ENCODE measurements around the gene TBC1D14. TPM values are rescaled to one million over a fixed set of nuclear protein-coding genes. Genes with fewer than 3 reads are reported as not detected.
"Not testable (repeated sequence)": the region's sequence is repeated elsewhere in the genome, so short reads cannot be mapped to it uniquely, and the experiment has no call there.

The TBC1D14 gene
- polyA plus RNA-seq, 1 of the 3 experiments (the other 2 are of a cell fraction), result 39.5 TPM

DNA sequence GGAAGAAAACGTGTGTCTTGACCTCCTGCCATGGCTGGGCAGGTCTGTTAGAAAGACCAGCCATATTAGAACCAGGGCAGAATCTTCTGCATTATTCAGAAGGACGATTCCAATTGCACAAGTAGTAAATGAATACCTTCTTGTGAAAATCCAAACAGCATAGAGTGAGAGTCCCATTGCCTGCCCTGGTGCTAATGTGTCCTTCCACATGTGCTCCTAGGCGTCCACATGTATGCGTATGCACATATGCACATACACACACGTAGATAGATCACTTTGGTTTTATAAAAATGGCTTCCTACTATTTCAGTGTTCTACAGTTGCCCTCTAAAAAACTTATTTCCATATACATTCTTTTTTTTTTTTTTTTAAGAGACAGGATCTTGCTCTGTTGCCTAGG, 168.4 kb downstream of the TBC1D14 start:
- POLR2A ChIA-PET, result no interaction called here

DNA sequence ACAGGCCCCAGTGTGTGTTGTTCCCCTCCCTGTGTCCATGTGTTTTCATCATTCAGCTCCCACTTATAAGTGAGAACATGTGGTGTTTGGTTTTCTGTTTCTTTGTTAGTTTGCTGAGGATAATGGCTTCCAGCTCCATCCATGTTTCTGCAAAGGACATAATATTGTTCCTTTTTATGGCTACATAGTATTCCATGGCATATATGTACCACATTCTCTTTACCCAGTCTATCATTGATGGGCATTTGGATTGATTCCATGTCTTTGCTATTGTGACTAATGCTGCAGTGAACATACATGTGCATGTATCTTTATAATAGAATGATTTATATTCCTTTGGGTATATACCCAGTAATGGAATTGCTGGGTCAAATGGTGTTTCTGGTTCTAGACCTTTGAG, 169.9 kb downstream of the TBC1D14 start:
- H3K4me2 ChIP-seq; H3K9me3 ChIP-seq; H3F3A ChIP-seq (replicated peaks; ENCODE audit: insufficient read depth); H2AFZ ChIP-seq (ENCODE audit: low read depth); H3K79me2 ChIP-seq (ENCODE audit: insufficient read depth); H3K4me1 ChIP-seq (ENCODE audit: control insufficient read depth in 1 of 2, insufficient read depth in 2 of 2, low read depth in 1 of 2, low read length in 1 of 2); POLR2A ChIA-PET; H3K9me2 ChIP-seq; H3K27ac ChIP-seq (ENCODE audit: low read depth in 2 of 2, low read length in 1 of 2); H4K20me1 ChIP-seq (ENCODE audit: insufficient read depth); H3K36me3 ChIP-seq (replicated peaks in 1 of 2; ENCODE audit: control insufficient read depth in 1 of 2, insufficient read depth in 2 of 2, low read length in 1 of 2); H3K27me3 ChIP-seq (ENCODE audit: insufficient read depth); H3K9ac ChIP-seq; H3K4me3 ChIP-seq (ENCODE audit: low read depth in 2 of 2, low read length in 1 of 2); DNase-seq: not testable (repeated sequence)
- CTCF ChIA-PET, result interaction anchor here (1.2 to 8.1 kb wide), 4 partner anchors 9 to 359 kb away, joined by 3 to 80 read pairs (median 12); partner anchors contain the start of gene GRPEL1

More for the DNA sequence above, 168.4 kb downstream of the TBC1D14 start:
- no peak overlapping the region for H3K27ac ChIP-seq (ENCODE audit: low read depth in 2 of 2, low read length in 1 of 2)
- no peaks in the 10 kb centered on the region for H3K36me3 ChIP-seq (replicated peaks in 1 of 2; ENCODE audit: control insufficient read depth in 1 of 2, insufficient read depth in 2 of 2, low read length in 1 of 2)
- H3K9me2 ChIP-seq, result no peaks in the 10 kb centered on the region
- no peaks in the 10 kb centered on the region for H3K27me3 ChIP-seq (ENCODE audit: insufficient read depth)
- no peaks in the 10 kb centered on the region for H3F3A ChIP-seq (replicated peaks; ENCODE audit: insufficient read depth)
- H3K4me3 ChIP-seq (ENCODE audit: low read depth in 2 of 2, low read length in 1 of 2), result no peak overlapping the region
- no peak overlapping the region for H3K9ac ChIP-seq
- H3K4me2 ChIP-seq, result no peak overlapping the region
- TF ChIP-seq SMC3 (IDR thresholded peaks at IDR 0.05; ENCODE audit: low read depth, low read length) (no peak), RCOR1 (IDR thresholded peaks at IDR 0.05; ENCODE audit: low read length) (no peak), ELF1 (IDR thresholded peaks at IDR 0.05) (no peak), YY1 (IDR thresholded peaks at IDR 0.05; ENCODE audit: low read depth) (no peak)
- TF ChIP-seq, protein P1, sequence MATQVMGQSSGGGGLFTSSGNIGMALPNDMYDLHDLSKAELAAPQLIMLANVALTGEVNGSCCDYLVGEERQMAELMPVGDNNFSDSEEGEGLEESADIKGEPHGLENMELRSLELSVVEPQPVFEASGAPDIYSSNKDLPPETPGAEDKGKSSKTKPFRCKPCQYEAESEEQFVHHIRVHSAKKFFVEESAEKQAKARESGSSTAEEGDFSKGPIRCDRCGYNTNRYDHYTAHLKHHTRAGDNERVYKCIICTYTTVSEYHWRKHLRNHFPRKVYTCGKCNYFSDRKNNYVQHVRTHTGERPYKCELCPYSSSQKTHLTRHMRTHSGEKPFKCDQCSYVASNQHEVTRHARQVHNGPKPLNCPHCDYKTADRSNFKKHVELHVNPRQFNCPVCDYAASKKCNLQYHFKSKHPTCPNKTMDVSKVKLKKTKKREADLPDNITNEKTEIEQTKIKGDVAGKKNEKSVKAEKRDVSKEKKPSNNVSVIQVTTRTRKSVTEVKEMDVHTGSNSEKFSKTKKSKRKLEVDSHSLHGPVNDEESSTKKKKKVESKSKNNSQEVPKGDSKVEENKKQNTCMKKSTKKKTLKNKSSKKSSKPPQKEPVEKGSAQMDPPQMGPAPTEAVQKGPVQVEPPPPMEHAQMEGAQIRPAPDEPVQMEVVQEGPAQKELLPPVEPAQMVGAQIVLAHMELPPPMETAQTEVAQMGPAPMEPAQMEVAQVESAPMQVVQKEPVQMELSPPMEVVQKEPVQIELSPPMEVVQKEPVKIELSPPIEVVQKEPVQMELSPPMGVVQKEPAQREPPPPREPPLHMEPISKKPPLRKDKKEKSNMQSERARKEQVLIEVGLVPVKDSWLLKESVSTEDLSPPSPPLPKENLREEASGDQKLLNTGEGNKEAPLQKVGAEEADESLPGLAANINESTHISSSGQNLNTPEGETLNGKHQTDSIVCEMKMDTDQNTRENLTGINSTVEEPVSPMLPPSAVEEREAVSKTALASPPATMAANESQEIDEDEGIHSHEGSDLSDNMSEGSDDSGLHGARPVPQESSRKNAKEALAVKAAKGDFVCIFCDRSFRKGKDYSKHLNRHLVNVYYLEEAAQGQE (IDR thresholded peaks at IDR 0.05; ENCODE audit: low read depth, low read length), result no peak
- H3K9me3 ChIP-seq, result 0 out of 2 replicates have a peak, but pooled peaks cover 6% of the 10 kb centered on the region
- no peaks in the 10 kb centered on the region for H4K20me1 ChIP-seq (ENCODE audit: insufficient read depth)
- no peak overlapping the region for H2AFZ ChIP-seq (ENCODE audit: low read depth)
- DNase-seq, result no peak
- peaks cover 0 to 4% of the 10 kb centered on the region in 2 experiments; a peak in 1 of 4 replicates for H3K4me1 ChIP-seq (ENCODE audit: control insufficient read depth in 1 of 2, insufficient read depth in 2 of 2, low read depth in 1 of 2, low read length in 1 of 2)
- H3K79me2 ChIP-seq (ENCODE audit: insufficient read depth), result no peaks in the 10 kb centered on the region
- WGBS (ENCODE audit: low lambda C conversion rate), result 64% methylated on average over 5 of the region's 5 CpGs
- CTCF ChIA-PET, result interaction anchor here (1.1 to 1.4 kb wide), 2 partner anchors 24 to 35 kb away, joined by 3 to 5 read pairs; partner anchors contain the start of gene TADA2B

DNA sequence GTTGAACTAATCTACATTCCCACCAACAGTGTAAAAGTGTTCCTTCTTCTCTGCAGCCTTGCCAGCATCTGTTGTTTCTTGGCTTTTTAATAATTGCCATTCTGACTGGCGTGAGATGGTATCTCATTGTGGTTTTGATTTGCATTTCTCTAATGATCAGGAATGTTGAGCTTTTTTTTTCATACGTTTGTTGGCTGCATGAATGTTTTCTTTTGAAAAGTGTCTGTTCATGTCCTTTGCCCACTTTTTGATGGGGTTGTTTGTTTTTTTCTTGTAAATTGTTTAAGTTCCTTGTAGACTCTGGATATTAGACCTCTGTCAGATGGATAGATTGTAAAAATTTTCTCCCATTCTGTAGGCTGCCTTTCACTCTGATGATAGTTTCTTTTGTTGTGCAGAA, 170.3 kb downstream of the TBC1D14 start:
- H3K9me3 ChIP-seq; H3K4me1 ChIP-seq (ENCODE audit: control insufficient read depth in 1 of 2, insufficient read depth in 2 of 2, low read depth in 1 of 2, low read length in 1 of 2); H3K27me3 ChIP-seq (ENCODE audit: insufficient read depth); H3K9ac ChIP-seq; H3F3A ChIP-seq (replicated peaks; ENCODE audit: insufficient read depth); POLR2A ChIA-PET; H2AFZ ChIP-seq (ENCODE audit: low read depth); H3K9me2 ChIP-seq; H3K36me3 ChIP-seq (replicated peaks in 1 of 2; ENCODE audit: control insufficient read depth in 1 of 2, insufficient read depth in 2 of 2, low read length in 1 of 2); H4K20me1 ChIP-seq (ENCODE audit: insufficient read depth); H3K4me3 ChIP-seq (ENCODE audit: low read depth in 2 of 2, low read length in 1 of 2); H3K4me2 ChIP-seq; H3K79me2 ChIP-seq (ENCODE audit: insufficient read depth); DNase-seq; H3K27ac ChIP-seq (ENCODE audit: low read depth in 2 of 2, low read length in 1 of 2): not testable (repeated sequence)
- CTCF ChIA-PET, result interaction anchor here (0.7 to 8.1 kb wide), 7 partner anchors 10 to 359 kb away, joined by 3 to 80 read pairs (median 4); partner anchors contain the start of gene GRPEL1
- 29% methylated on average over 2 of the region's 2 CpGs for WGBS (ENCODE audit: low lambda C conversion rate)

Other genes starting within 250 kb of the TBC1D14 start
- not detected in 2 replicates for gene S100P, start 215.9 kb upstream of the TBC1D14 start, polyA plus RNA-seq (2012; rRNA removed)
- gene MRFAP1L1, start 200.0 kb upstream of the TBC1D14 start, polyA plus RNA-seq (2012; rRNA removed), result 60.3 and 64.1 TPM in 2 replicates
- 21.9 and 22.1 TPM in 2 replicates for gene BLOC1S4, start 193.7 kb upstream of the TBC1D14 start, polyA plus RNA-seq (2012; rRNA removed)
- gene KIAA0232, start 127.1 kb upstream of the TBC1D14 start, polyA plus RNA-seq (2012; rRNA removed), result 5.7 and 7.7 TPM in 2 replicates
- 6.0 and 8.0 TPM in 2 replicates for gene TADA2B, start 133.5 kb downstream of the TBC1D14 start, polyA plus RNA-seq (2012; rRNA removed)
- gene GRPEL1, start 158.2 kb downstream of the TBC1D14 start, polyA plus RNA-seq (2012; rRNA removed), result 29.8 and 32.8 TPM in 2 replicates